Hair follicle dermal papilla cell (primary cell): ENCODE measurements around the gene EDARADD. TPM values are rescaled to one million over a fixed set of nuclear protein-coding genes. Genes with fewer than 3 reads are reported as not detected.

ENCODE experiments used
- total RNA-seq: library from RNA; depleted of rRNA; stranded (reverse); fragments of >200 nt; gene quantifications from 2 replicates; pipeline ENCODE4 v1.2.3, GENCODE V29; 2012

EDARADD gene
- total RNA-seq, result 0.49 and 0.65 TPM in 2 replicates

GRCh38 chr1:236393681-236394481 lies at the start of gene EDARADD:
EDARADD (plus strand) TSS chr1:236394286; CDS start chr1:236394445, 159 bp downstream.

GRCh38 chr1:236523704-236524141 lies 129.6 kb downstream of the EDARADD start, which contains the start of gene LGALS8:
LGALS8 (plus strand) TSS chr1:236523982; CDS start chr1:236526071, 2,089 bp downstream.

Other genes starting within 250 kb of the EDARADD start
- 5.7 and 6.3 TPM in 2 replicates for gene ERO1B, start 112.3 kb upstream of the EDARADD start, total RNA-seq
- 64.0 and 70.1 TPM in 2 replicates for gene LGALS8, start 129.7 kb downstream of the EDARADD start, total RNA-seq
- 35.6 and 52.6 TPM in 2 replicates for gene HEATR1, start 210.2 kb downstream of the EDARADD start, total RNA-seq